Renal cortex interstitium (tissue), 11 donors: ENCODE results near the gene RTP2. TPM values are rescaled to one million over a fixed set of nuclear protein-coding genes. Genes with fewer than 3 reads are reported as not detected.
"Not testable (repeated sequence)": the region's sequence is repeated elsewhere in the genome, so short reads cannot be mapped to it uniquely, and the experiment has no call there.

Experiments
- DNase-seq, 11 donors: peaks; one replicate each; pipeline ENCODE4 v3.0.0-alpha.2; 2013; ENCODE audit warnings: low read depth in 9 of 11, low spot score in 4 of 11; ENCODE audit errors: extremely low read depth in 1 of 11
- polyA plus RNA-seq, 3 donors: library from polyadenylated mRNA; unstranded; fragments of 120-200 nt; gene quantifications; one replicate each; pipeline ENCODE4 v1.2.1, GENCODE V29; 2013; ENCODE audit not compliant: insufficient read length in 3 of 3

The RTP2 gene
- polyA plus RNA-seq, 3 donors: not detected

- DNase-seq: no peak
These were observed 17.9 kb downstream of the RTP2 start for GRCh38 chr3:187684444-187684843.

DNA sequence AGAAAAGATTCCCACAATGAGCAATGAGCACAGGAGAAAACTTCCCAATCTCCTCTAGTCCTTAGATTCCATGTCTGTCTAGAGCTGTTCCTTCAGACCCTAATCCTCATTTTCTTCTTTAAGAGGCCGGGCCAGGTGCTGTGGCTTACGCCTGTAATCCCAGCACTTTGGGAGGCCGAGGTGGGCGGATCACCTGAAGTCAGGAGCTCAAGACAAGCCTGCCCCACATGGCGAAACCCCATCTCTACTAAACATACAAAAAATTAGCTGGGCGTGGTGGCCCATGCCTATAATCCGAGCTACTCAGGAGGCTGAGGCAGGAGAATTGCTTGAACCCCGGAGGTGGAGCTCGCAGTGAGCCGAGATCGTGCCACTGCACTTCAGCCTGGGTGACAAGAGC lies 20.6 kb downstream of the RTP2 start:
- DNase-seq: not testable (repeated sequence)

DNA sequence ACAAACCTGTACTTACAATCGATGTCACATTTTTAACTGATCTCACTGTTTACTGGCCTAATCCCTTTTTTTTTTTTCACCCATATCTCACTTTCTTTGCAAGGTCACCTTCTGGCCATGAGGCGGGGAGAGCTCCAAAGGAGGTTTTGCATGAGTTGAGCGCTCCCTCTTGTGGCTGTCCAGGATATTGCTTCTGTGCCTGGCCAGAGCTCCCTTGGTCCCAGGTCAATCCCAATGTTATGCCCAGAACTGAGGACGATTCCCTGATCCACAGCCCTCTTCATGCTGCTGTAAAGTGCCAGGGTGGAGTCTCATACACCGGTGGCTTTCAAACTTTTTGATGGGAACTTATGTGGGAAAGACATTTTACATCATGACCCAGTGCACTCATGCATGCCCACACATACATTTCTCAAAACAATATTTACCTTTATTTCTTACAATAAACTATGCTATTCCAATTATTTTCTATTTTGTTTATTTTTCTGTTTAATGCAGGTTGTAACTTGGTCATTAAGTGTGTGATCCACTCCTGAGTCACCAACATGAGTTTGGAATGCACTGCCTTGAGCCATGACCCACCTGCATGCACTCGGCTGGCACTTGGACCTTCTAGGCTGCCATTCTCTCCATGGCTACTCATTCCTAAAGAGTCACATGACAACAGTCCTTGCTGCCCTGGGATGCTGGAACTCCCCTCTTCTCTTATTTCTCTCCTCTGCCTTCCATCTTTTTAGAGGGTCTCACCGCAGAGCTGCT lies 22.5 kb downstream of the RTP2 start:
- DNase-seq: peak in 10 of 11 donors; percentile 36 to 71 (median 56)

DNA sequence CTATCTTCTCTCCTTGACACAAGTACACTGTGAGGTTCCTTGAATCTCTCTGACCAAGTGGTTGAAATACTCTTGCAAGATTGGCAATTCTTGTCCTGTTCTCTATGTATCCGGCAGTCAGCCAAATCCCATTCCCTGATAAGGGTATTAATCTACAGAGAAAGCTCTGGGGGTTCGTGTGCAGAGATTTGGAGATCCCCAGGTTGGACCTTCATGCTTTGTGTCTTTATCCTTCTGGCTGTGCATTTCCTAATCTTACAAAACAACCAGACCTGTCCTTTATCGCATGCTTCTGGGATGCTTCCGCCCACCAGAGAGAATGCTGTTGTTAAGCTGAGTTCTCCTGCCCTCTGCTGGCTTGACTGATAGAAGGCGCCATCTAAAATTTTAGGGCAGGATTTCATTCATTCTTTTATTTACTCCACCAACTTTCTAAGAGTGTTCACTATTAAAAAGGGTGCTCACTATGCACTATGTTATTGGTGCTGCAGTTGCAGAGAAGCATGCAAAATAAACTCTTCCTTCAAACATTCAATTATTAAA lies 23.6 kb downstream of the RTP2 start:
- peak in 9 of 11 donors; percentile 25 to 56 (median 32) for DNase-seq

DNA sequence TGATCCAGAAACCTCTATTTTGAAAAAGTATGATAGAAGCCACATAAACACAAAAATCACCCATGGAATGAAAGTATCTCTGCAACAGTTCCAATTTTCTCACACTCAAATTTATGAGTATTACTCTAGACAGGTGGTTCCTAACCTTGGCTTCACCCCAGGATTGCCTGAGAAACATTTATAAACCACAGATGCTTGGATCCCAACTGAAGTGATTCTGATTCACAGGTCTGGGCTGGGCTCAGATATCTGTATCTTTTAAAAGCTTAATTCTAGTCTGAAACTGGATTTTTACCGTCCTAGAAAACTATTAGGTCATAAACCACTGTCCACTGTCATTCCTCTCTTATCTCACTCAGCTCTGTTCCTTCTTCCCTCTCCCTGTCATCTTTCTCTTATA lies 24.8 kb downstream of the RTP2 start:
- no peak for DNase-seq

DNA sequence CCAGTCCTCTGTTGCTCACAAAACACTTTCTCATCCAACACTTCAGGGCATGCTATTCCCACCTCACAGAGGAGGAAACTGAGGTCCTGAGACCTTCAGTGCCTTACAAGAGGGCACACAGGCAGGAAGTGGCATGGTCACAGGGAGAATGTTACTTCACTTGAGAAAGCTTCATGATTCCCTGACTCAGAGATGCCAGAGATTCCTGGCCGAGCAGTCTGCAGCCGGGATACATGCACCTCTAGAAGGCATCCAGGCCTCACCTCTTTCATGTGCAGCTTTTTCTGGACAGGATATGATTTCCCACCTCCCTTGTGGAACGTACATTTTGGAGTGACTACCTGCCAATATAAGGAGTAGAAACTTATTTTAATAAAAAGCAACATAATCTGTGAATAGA lies 29.3 kb downstream of the RTP2 start:
- no peak for DNase-seq

DNA sequence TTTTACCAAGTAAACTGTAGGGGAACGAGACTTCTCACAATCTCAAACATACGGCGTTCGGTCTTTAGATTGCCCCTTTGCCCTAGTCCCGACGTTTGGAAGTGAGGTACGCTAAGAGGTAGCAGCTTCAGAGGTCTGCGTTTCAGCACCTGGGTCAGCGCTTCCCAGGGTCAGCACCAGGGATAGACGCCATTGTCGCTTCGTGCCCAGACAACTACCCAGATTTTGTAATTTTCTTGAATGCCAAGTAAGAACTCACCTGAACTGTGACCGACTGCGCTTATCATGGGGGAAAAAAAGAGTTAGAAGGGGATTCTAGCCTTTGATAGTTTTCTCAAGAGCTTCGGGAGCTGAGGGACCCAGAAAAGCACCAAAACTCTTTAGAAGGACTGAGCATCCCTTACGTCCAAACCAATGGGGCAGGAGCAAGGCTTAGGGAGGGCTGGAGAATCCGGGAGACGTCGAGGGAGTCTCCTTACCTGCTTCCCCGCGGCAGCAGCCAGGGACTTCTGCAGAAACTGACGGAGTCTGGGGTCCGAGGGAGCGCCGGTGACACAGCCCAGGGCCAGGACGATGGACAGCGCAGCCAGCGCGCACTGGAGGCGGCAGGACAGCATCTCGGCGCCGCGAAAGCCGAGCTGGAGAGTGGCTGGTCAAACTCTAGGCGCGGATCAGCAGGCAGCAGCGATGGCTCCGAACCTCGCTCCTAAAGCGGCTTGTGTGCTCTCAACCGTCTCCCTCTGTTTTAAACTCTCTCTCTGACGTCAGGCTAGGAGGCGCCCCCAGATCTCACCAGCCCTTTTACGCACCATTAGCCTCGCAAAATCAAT lies 32.5 kb downstream of the RTP2 start, which contains the start of gene SST:
Gene SST (minus strand): TSS at position 720 of the 830 bp plus-strand sequence. CDS start 103 bp downstream, at position 617.
- peak; percentile 44 to 81 (median 70) for DNase-seq

DNA sequence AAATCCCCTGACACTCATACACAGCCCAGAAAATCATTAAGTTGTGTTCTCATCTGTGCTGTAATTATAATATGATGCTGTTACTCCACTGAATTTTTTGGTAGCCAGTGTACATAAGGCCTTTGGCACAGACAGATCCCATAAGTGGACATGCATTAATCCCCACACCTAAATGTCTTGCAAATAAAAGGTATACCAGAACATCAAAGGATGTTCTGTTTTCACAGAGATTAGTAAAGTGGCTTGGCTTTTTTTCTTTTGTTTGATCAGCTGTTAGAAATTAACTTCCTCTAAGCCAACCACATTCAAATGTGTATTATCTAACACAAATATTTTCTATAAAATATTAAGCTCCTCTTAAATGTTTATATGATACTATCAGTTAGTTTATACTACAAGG lies 34.8 kb downstream of the RTP2 start:
- DNase-seq: no peak

DNA sequence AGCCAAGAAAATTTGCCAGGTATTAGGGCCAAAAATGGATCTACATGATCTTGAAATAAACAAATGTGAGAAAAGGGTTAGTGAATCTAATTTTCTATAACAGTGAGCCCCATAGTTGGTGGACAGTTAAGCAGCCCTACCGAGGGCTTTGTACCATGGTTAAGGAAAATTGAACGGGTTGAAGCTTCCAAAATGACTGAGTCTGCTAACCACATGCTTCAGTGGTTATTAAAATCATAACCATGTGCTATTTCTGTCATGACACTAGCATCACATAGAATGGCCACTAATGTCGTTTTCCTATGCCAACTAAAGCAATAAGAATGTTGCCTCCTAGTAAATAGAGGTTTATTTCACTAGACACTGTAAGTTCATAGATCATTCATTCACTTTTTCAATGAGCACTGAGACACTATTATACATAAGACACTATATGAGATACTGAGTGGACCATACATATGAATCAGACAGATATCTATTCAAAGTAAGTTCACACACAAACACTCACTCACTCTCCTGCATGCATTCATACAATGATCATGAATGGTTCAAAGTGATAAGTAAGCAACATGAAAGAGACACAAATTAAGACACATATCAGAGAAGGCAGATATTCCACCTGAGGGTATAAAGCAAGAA lies 36.5 kb downstream of the RTP2 start:
- no peak for DNase-seq

- no peak for DNase-seq
These were observed 37.3 kb downstream of the RTP2 start for GRCh38 chr3:187665010-187665409.

DNA sequence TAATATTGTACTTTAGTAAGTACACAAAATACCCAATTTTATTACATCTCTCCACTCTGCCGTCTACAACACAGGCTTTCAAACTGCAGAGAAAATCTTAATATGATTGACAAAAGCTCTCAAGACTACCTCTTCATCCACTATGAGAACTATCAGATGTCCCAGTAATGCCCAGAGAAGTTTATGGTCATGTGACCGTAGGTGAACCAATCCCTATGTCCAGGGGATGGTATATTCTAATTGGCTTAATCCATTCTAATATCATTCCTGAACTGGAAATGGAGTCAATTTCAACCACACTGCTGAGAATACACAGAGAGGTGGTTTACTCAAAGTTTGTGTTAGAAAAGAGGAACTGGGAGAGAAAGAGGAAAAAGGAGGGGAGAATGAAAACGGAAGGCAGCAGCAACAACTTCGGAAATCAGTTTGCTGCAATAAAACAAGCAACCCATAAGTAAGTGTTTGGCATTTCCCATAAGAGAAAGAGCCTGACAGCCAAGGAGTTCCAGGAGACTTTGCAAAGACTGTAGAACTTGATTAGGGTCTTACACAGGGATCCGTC lies 39.4 kb downstream of the RTP2 start:
- no peak for DNase-seq

DNA sequence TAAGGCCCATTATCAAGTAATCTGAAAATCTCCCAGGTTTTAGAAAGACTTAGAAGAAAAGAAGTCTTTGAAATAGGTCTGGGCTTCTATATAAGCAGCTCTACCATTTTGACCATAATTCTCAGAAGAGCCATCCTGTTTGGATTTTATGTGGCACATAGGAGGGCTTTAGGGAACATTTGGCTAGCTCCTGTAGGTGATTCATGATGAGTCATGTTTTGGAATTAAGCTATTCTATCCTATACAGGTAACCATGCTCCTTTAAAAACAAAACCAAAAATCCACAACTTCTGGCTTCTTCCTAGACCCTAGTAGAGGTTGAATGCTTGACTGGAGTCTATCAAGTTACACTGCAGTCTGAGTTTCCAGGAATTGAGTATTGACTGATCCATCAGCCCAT lies 41.1 kb downstream of the RTP2 start:
- no peak for DNase-seq

DNA sequence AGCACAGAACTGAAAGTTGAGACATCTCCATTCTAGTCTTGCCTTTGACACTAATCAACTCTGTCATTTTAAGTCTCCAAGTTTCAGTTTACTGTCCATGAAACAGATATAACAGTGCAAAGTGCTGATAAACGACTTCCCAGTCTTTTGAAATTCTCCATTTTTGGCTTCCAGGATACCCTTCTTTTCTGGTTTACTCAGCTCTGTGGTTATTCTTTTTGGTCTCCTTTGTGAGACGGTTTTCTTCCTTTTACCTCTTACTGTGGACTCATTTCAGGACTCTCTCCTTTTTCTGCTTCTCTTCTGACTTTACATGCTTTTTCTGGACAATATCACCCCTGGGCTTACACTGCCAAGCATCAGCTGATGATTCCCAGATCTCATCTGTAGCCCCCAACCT lies 51.1 kb downstream of the RTP2 start:
- DNase-seq: no peak

Other genes with a start within 250 kb of the RTP2 start
- gene SST, start 32.2 kb downstream of the RTP2 start, polyA plus RNA-seq: 10 to 100 TPM in 1 of 3 donors, 1 to 10 TPM in 1, under 1 TPM in 1; 0.45 to 15.1 (median 2.6) TPM
- 10 to 100 TPM; 10.8 to 18.9 (median 11.4) TPM for gene BCL6, start 42.9 kb upstream of the RTP2 start, polyA plus RNA-seq